MCF 10A (cell line): ENCODE data around the gene BCL2. TPM values are rescaled to one million over a fixed set of nuclear protein-coding genes. Genes with fewer than 3 reads are reported as not detected.

Experiments
- BruUV-seq: library from RNA; stranded (reverse); fragments of 400-500 nt; replicated peaks from 2 replicates; lab custom pipeline; 2021; lab: Mats Ljungman, UMichigan
- CTCF ChIA-PET: fragments of 300-600 bp; sonication (Branson Sonifier 250); formaldehyde crosslinking; extraction: SDS; loops from one replicate; lab custom pipeline; 2021; ENCODE audit warnings: antibody characterized with exemption, inconsistent platforms; lab: Yijun Ruan, JAX
- POLR2A ChIA-PET: fragments of 300-600, 350-650 bp; sonication (Branson Sonifier 250); formaldehyde crosslinking; extraction: SDS; loops from one replicate; lab custom pipeline; 2020; ENCODE audit warnings: antibody characterized with exemption, inconsistent platforms; lab: Yijun Ruan, JAX
- DNase-seq: peaks from one replicate; pipeline ENCODE4 v3.0.0-alpha.2; 2018; ENCODE audit not compliant: unreplicated experiment
- H3K27ac Mint-ChIP-seq: one replicate; pipeline ENCODE4 v1.8.0; 2022; ENCODE audit warnings: mild to moderate bottlenecking, low read depth, mixed read lengths; ENCODE audit not compliant: unreplicated experiment
- H3K27me3 Mint-ChIP-seq: one replicate; pipeline ENCODE4 v1.8.0; 2022; ENCODE audit warnings: mixed read lengths; ENCODE audit not compliant: insufficient read depth, unreplicated experiment
- H3K36me3 Mint-ChIP-seq: one replicate; pipeline ENCODE4 v1.8.0; 2022; ENCODE audit warnings: mild to moderate bottlenecking, moderate library complexity, mixed read lengths; ENCODE audit not compliant: insufficient read depth, unreplicated experiment
- H3K4me1 Mint-ChIP-seq: one replicate; pipeline ENCODE4 v1.8.0; 2022; ENCODE audit warnings: mixed read lengths; ENCODE audit not compliant: insufficient read depth, unreplicated experiment
- H3K4me3 Mint-ChIP-seq: one replicate; pipeline ENCODE4 v1.8.0; 2022; ENCODE audit warnings: mild to moderate bottlenecking, moderate library complexity, mixed read lengths; ENCODE audit not compliant: unreplicated experiment
- H3K9me3 Mint-ChIP-seq: one replicate; pipeline ENCODE4 v1.8.0; 2022; ENCODE audit warnings: mixed read lengths; ENCODE audit not compliant: unreplicated experiment
- CTCF ChIP-seq: fragments of 200-600 bp; IDR thresholded peaks from one replicate; pipeline ENCODE4 v1.8.0; 2022; ENCODE audit warnings: antibody characterized with exemption, mild to moderate bottlenecking; ENCODE audit not compliant: unreplicated experiment
- intact Hi-C: fragments of 100-400 bp; cut with micrococcal nuclease; formaldehyde crosslinking; loops from 2 replicates; pipeline ENCODE4 v1.14.1; 2022
- total RNA-seq: library from RNA; stranded (reverse); gene quantifications from 2 replicates; pipeline ENCODE4 v1.2.3, GENCODE V29; 2022

The BCL2 gene
- total RNA-seq, 1 experiment from 2014 or later = 3.0 TPM

GRCh38 chr18:63097178-63097577 is 222.4 kb downstream of the BCL2 start:
- BruUV-seq = no TSS peak
- H3K36me3 Mint-ChIP-seq = no peaks in the 10 kb centered on the region
- H3K4me3 Mint-ChIP-seq = no peak overlapping the region
- TF ChIP-seq CTCF = no peak
- peaks cover 13% of the 10 kb centered on the region for H3K27me3 Mint-ChIP-seq
- ChIA-PET POLR2A (no interaction called here), CTCF (no interaction called here)
- DNase-seq = no peak
- no peaks in the 10 kb centered on the region for H3K4me1 Mint-ChIP-seq
- intact Hi-C loops = no loop called here
- H3K9me3 Mint-ChIP-seq = no peaks in the 10 kb centered on the region
- H3K27ac Mint-ChIP-seq = no peak overlapping the region

- TF ChIP-seq CTCF = no peak
- Mint-ChIP-seq H3K27me3 (peaks cover 13% of the 10 kb centered on the region), H3K9me3 (no peaks in the 10 kb centered on the region), H3K4me3 (no peak overlapping the region), H3K27ac (no peak overlapping the region), H3K4me1 (no peaks in the 10 kb centered on the region), H3K36me3 (no peaks in the 10 kb centered on the region)
- ChIA-PET CTCF (interaction anchor here (0.6 to 1.5 kb wide), 6 partner anchors 16 to 907 kb away, joined by 3 to 4 read pairs (median 4); no protein-coding TSS in a partner anchor), POLR2A (interaction anchor here (0.7 kb wide), 1 partner anchor 11 kb away, joined by 3 read pairs; no protein-coding TSS in a partner anchor)
- intact Hi-C loops = no loop called here
- BruUV-seq = no TSS peak
- DNase-seq = no peak
These were observed 223.2 kb downstream of the BCL2 start for GRCh38 chr18:63096327-63096874.

- Mint-ChIP-seq H3K4me3 (no peak overlapping the region), H3K36me3 (no peaks in the 10 kb centered on the region), H3K4me1 (no peaks in the 10 kb centered on the region), H3K9me3 (no peaks in the 10 kb centered on the region), H3K27me3 (peaks cover 13% of the 10 kb centered on the region), H3K27ac (no peak overlapping the region)
- CTCF ChIA-PET = interaction anchor here (0.8 to 1.5 kb wide), 4 partner anchors 16 to 342 kb away, joined by 3 to 4 read pairs (median 4); no protein-coding TSS in a partner anchor
- no peak for DNase-seq
- no peak for TF ChIP-seq CTCF
- BruUV-seq = no TSS peak
- POLR2A ChIA-PET = interaction anchor here (0.7 kb wide), 2 partner anchors 10 to 412 kb away, joined by 3 read pairs; no protein-coding TSS in a partner anchor
- intact Hi-C loops = no loop called here
These were observed 223.8 kb downstream of the BCL2 start for GRCh38 chr18:63095768-63096167.

- no peak for TF ChIP-seq CTCF
- no TSS peak for BruUV-seq
- H3K27me3 Mint-ChIP-seq = peaks cover 13% of the 10 kb centered on the region
These were observed 227.8 kb downstream of the BCL2 start for GRCh38 chr18:63091671-63092364.

More at GRCh38 chr18:63091671-63092364, 227.8 kb downstream of the BCL2 start:
- no peaks in the 10 kb centered on the region for H3K36me3 Mint-ChIP-seq
- no peaks in the 10 kb centered on the region for H3K9me3 Mint-ChIP-seq
- H3K4me3 Mint-ChIP-seq = no peak overlapping the region
- no peaks in the 10 kb centered on the region for H3K4me1 Mint-ChIP-seq
- ChIA-PET CTCF (no interaction called here), POLR2A (no interaction called here)
- H3K27ac Mint-ChIP-seq = no peak overlapping the region
- DNase-seq = no peak
- intact Hi-C loops = no loop called here
